Measurements from ENCODE around the gene GALK1. TPM values are rescaled to one million over a fixed set of nuclear protein-coding genes. Genes with fewer than 3 reads are reported as not detected.

Gene GALK1
- total RNA-seq, 1 experiment from 2014 or later = 36.7 TPM

DNA sequence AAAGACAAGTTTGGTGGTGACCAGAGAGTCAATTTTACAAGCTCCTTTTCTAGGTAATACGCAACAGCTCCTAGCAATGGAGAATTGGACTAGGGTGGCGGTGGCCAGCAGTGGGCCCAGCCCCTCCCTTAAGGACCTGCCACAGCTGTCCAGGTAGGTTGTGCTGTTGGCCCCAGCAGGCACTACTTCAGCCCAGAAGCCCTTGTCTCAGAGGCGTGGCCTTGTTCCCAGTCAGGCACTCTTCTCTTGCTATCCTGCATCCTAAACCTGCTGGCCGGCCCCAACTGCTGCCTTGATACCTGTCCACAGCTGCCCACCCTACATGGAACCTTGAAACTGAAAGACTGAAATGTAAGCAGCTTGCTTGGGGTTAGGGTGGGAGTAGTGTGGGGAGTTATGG, 989 bp upstream of the GALK1 start:
- Histone ChIP-seq H3T11ph (ENCODE audit: low read length) (no peak overlapping the region), H4K20me1 (ENCODE audit: control insufficient read depth, insufficient read depth, insufficient read length) (no peaks in the 10 kb centered on the region), H2BK20ac (ENCODE audit: low read depth, low read length, poor library complexity, severe bottlenecking) (no peak overlapping the region), H2BK120ac (ENCODE audit: low read depth, low read length, poor library complexity, severe bottlenecking) (no peak overlapping the region), H3K4me1 (ENCODE audit: insufficient read depth, low read length) (no peaks in the 10 kb centered on the region), H3K56ac (ENCODE audit: insufficient read length, low read depth, low read length) (no peak overlapping the region), H3K23me2 (ENCODE audit: insufficient read length, low read depth, low read length, poor library complexity, severe bottlenecking) (peaks cover 11% of the 10 kb centered on the region), H3K4ac (ENCODE audit: low read depth, low read length) (no peak overlapping the region), H3K14ac (ENCODE audit: insufficient read depth, low read length) (no peak overlapping the region; the same call in 1 of the 2 replicates), H3K79me1 (ENCODE audit: insufficient read depth, low read depth, low read length, poor library complexity, severe bottlenecking) (no peaks in the 10 kb centered on the region), H3K18ac (ENCODE audit: insufficient read length, low read depth, low read length) (no peak overlapping the region), H4K91ac (ENCODE audit: insufficient read length, low read depth, low read length) (no peak overlapping the region), H2AFZ (ENCODE audit: low read length) (no peak overlapping the region), H2AK5ac (ENCODE audit: insufficient read length, low read length) (no peak overlapping the region), H2BK5ac (ENCODE audit: insufficient read length, low read length) (no peak overlapping the region), H3K79me2 (ENCODE audit: insufficient read depth, low read length) (no peaks in the 10 kb centered on the region), H3K9ac (ENCODE audit: extremely low read depth, insufficient read length, low read length) (no peak overlapping the region), H3K4me2 (ENCODE audit: insufficient read depth, insufficient read length, low read length) (no peak overlapping the region), H3K23ac (ENCODE audit: insufficient read length, low read depth, low read length) (no peak overlapping the region), H3K27me3 (ENCODE audit: insufficient read depth, low read length) (no peaks in the 10 kb centered on the region), H2BK12ac (ENCODE audit: insufficient read length, low read depth, low read length) (no peak overlapping the region), H3K9me3 (ENCODE audit: control insufficient read depth, low read depth, low read length) (no peaks in the 10 kb centered on the region), H3K27ac (ENCODE audit: insufficient read length, low read depth, low read length) (no peak overlapping the region), H2BK15ac (ENCODE audit: low read depth, low read length) (no peak overlapping the region), H4K8ac (replicated peaks; ENCODE audit: insufficient read length, low read depth, low read length) (no peak overlapping the region), H4K5ac (ENCODE audit: insufficient read length, low read depth, low read length) (no peak overlapping the region)
- peak overlapping the region in 1 of 2 experiments; percentile 23; a peak in 1 of 5 replicates for H3K4me3 Mint-ChIP-seq
- no peak overlapping the region for H3K27ac Mint-ChIP-seq
- peaks cover 2% of the 10 kb centered on the region; the same call in 1 of the 2 replicates for H3K27me3 Mint-ChIP-seq (ENCODE audit: low read depth)
- no CpG with 5 or more reads among the region's 4 CpGs for WGBS (ENCODE audit: extremely low coverage, insufficient read length, low lambda C conversion rate)
- no peaks in the 10 kb centered on the region for H3K9me3 Mint-ChIP-seq
- peaks cover 0 to 6% (median 0%) of the 10 kb centered on the region in 3 experiments; a peak in 3 of 7 replicates for H3K36me3 Mint-ChIP-seq (ENCODE audit: insufficient read depth in 1 of 3, low read depth in 3 of 3)
- H3K4me1 Mint-ChIP-seq = peaks cover 8 to 10% of the 10 kb centered on the region in 2 experiments
- no peak for TF ChIP-seq CTCF (conservative IDR thresholded peaks at IDR 0.05)
- DNase-seq = peak; percentile 71
